NT2/D1 (cell line): ENCODE results near the gene SYNPO.

Experiments used
- SUZ12 ChIP-seq: IDR thresholded peaks from 2 replicates; pipeline ENCODE4 v1.6.1; 2011; ENCODE audit not compliant: insufficient read length, insufficient read depth; ENCODE audit errors: extremely low read depth
- ZNF274 ChIP-seq: IDR thresholded peaks from 2 replicates; pipeline ENCODE4 v1.6.1; 2011; ENCODE audit warnings: mild to moderate bottlenecking, low read depth, low read length

GRCh38 chr5:150659360-150660107, 19.1 kb downstream of the SYNPO start:
- no peak for TF ChIP-seq ZNF274
- no peak for TF ChIP-seq SUZ12
